NCI-H524 treated with DMSO at 0.1 percent for 48 hours (cell line): Measurements from ENCODE around the gene CNPY4.
"Not testable (repeated sequence)": the region's sequence is repeated elsewhere in the genome, so short reads cannot be mapped to it uniquely, and the experiment has no call there.

Experiments
- DNase-seq: peaks from one replicate; lab custom pipeline; 2025; lab: John Stamatoyannopoulos, UW

CNPY4 gene

DNA sequence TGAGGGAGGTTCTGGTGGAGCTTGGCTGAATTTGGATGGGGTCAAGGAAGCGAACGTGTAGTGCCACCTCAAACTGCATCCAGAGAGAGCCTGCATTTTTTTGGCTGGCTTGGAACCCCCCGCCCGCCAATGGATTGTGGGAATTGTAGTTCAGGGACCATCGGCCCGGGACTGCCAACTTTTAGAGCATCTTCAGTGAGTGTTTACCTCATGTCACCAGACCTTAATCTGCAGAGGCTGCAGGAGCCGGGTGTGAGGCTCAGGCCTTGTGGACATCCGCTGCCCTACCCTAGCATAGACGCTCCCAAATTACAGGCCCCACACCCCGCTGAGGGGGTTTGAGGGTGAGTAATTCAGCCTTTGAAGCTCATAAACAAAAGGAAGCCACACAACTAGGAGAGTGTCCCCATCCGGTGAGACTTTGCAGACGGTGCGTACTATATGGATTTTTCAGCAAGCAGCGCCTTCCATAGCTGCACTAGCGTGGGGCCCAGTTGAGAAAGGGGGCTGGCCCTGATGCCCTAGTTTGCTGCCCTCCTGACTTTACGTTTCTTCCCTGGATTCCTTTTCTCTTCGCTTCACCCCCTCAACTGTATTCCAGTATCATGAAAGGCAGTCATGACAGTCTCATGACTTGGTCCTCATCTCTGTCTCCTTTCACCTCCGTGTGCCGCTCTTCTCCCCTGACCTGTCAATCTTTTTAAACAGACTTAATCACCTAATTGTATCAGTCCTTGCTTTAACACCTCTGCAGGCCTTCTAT is 717 bp downstream of the CNPY4 start:
- no peak for DNase-seq

DNA sequence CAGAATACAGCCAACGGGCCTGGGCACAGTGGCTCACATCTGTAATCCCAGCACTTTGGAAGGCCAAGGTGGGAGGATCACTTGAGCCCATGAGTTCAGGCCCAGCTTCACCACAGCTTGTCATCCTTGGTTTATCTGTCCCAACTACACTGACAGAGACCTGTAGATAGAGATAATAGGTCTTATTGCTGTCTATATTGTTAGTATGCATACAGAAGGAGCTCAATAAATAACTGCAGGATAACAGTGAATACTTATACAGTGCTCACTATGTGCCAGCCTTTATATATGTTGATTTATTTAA is 1.3 kb downstream of the CNPY4 start:
- no peak for DNase-seq

DNA sequence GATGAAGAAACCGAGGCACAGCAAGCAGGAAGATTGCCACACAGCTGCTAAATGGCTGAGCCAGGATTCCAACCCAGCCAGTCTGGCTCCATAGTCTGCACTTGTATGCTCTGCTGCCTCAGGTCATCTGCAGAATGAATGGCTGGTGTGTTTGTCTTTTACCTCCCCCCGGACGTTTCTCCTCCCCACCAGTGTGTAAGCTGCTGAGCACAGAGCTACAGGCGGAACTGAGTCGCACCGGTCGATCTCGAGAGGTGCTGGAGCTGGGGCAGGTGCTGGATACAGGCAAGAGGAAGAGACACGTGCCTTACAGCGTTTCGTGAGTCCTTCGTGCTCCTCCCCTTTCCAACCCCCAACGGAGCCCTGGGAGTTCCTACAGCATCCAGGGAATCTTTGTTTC is 2.6 kb downstream of the CNPY4 start:
- no peak for DNase-seq

DNA sequence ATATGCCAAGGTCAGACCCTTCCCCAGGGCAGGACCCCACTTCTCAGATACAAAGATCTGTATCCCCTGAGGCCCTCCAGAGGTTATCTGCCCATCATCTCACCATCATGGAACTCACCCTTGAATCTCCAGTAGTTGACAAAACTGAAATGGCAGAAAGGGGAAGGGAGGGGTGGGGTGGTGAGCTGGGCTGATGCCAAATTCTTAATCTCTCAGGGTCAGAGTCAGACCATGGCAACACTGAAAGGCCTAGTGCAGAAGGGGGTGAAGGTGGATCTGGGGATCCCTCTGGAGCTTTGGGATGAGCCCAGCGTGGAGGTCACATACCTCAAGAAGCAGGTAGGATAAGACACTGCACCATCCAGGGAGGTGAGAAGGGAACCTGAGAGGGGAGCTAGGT is 3.1 kb downstream of the CNPY4 start:
- no peak for DNase-seq

- DNase-seq = no peak
Measured at GRCh38 chr7:100124301-100125230, 5.1 kb downstream of the CNPY4 start.

DNA sequence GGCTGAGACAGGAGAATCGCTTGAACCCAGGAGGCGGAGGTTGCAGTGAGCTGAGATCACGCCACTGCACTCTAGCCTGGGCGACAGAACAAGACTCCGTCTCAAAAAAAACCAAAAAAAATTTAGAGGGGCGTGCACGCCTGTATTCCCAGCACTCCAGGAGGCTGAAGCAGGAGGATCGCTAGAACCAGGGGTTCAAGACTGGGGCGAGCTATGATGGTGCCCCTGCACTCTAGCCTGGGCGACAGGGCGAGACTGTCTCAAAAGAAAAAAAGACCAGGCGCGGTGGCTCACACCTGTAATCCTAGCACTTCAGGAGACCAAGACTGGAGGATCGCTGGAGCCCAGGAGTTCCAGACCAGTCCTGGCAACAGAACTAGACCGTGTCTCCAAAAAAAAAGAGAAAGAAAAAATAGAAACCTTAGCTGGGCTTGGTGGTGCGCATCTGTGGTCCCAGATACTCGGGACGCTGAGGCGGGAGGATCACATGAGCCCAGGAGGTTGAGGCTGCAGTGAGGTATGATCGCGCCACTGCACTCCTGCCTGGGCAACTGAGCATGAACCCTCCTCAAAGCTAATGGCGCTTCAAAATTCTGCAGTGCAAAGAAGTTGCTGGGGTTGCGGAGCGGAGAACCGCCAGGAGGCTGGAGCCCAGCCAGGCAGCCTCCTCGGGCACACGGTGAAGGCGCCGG is 7.0 kb downstream of the CNPY4 start:
- no peak for DNase-seq

DNA sequence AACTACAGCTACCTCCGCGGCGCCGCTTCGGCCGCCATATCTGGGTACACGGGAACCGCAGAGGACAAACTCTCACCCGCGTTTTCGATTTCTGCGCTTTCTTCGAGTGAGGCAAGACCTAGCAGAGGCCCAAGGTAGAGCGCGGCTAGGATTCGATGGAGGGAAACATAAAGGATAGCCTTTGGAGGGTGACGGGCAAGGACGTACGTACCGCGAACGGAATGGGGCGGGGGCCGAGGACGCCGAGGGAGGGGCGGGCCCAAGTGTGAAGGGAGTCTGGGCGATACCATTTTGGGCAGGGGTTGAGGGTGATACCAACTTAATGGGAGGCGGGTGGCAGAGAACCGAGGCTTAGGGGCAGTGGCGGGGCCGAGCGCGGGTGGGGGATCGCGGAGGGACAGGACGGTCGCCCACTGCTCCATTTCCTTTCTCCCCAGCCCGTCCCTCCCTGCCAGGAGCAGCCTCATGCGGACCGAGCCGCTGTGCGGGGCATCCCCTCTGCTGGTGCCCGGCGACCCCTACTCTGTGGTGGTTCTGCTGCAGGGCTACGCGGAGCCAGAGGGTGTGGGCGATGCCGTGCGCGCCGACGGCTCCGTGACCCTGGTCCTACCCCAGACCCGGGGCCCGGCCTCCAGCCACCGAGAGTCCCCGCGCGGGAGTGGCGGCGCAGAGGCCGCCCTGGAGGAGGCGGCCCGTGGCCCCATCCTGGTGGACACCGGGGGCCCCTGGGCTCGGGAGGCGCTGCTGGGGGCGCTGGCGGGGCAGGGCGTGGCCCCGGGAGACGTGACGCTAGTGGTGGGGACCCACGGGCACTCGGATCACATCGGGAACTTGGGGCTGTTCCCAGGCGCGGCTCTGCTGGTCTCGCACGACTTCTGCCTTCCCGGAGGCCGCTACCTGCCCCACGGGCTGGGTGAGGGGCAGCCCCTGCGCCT is 7.8 kb downstream of the CNPY4 start, which contains the start of gene MBLAC1:
MBLAC1 (plus strand) TSS at position 37 of the 935 bp plus-strand sequence; CDS start at position 466, 429 bp downstream.
- peak; percentile 50 for DNase-seq

- DNase-seq = no peak
Measured at GRCh38 chr7:100127866-100128636, 8.6 kb downstream of the CNPY4 start.

DNA sequence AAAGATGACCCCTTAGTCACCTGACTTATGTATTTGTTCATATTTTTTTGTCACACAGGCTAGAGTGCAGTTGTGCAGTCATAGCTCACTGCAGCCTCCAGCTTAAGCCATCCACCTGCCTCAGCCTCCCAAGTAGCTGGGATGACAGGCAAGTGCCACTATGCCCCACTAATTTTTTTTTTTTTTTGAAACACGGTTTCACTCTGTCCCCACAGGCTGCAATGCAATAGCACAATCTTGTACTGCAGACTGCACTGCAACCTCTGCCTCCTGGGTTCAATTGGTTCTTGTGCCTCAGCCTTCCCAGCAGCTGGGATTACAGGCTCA is 9.2 kb downstream of the CNPY4 start:
- no peak for DNase-seq

DNA sequence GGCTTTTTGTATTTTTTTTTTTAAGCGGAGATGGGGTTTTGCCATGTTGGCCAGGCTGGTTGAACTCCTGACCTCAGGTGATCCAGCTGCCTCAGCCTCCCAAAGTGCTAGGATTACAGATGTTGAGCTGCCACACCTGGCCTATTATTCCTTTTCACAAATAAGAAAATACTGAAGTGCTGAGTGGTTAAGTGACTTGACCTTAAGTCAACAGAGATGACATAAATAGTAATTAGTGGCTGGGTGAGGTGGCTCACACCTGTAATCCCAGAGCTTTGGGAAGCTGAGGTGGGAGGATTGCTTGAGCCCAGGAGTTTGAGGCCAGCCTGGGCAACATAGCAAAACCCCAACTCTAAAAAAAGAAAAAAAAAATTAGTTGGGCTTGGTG is 10.8 kb downstream of the CNPY4 start:
- not testable (repeated sequence) for DNase-seq

DNA sequence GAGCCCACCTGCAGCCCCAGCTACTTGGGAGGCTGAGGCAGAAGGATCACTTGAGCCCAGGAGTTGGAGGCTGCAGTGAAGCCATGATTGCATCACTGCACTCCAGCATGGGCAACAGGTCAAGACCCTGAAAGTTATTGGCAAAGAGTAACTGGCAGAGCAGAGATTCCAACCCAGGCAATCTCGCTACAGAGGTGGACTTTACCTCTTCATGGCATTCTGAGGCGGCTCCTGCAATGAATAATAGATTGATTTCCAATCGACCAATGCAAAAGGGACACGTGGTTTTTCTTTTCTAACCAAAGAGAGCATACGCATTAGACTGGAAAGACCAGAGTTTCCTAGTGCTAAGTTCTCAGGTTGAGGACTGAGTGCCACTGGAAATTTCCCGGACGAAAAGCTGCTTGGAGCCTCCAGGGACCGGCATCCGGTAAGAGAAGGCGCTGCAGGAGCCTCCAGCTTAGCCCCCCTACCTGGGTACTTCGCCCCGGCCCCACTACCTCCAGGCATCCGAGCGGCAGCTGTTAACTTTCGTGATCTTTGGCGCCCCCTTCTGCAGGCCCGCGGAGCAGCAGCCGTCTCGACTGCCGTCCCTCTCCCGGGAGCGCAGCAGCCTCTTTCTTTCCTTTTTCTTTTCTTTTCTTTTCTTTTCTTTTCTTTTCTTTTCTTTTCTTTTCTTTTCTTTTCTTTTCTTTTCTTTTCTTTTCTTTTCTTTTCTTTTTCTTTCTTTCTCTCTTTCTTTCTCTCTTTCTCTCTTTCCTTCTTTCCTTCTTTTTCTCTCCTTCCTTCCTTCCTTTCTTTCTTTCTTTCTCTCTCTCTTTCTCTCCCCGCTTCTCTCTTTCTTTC is 11.4 kb downstream of the CNPY4 start:
- DNase-seq = no peak

- peak; percentile 20 for DNase-seq
Measured at GRCh38 chr7:100132126-100132525, 12.7 kb downstream of the CNPY4 start.

GRCh38 chr7:100132697-100133151 is 13.3 kb downstream of the CNPY4 start:
- DNase-seq = no peak

- no peak for DNase-seq
Measured at GRCh38 chr7:100137851-100138760, 18.7 kb downstream of the CNPY4 start.

- no peak for DNase-seq
Measured at GRCh38 chr7:100141555-100141949, 22.1 kb downstream of the CNPY4 start.

GRCh38 chr7:100142461-100142860 is 23.0 kb downstream of the CNPY4 start:
- no peak for DNase-seq

- DNase-seq = not testable (repeated sequence)
Measured at GRCh38 chr7:100146350-100146749, 26.9 kb downstream of the CNPY4 start.

DNA sequence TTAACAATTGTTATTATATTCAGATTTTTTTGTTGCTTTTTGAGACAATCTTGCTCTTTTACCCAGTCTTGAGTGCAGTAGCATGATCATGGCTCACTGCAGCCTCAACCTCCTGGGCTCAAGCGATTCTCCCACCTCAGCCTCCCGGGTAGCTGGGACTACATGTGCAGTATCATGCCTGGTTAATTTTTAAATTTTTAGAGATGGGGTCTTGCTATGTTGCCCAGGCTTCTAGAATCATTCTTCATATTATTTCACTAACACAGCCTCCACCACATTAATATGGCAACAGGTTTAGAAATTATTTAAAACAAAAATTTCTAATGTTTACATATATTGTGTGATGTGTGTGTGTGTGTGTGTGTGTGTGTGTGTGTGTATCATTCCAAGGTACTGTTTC is 27.8 kb downstream of the CNPY4 start:
- DNase-seq = no peak

GRCh38 chr7:100148225-100148558 is 28.8 kb downstream of the CNPY4 start:
- no peak for DNase-seq
